ENCODE measurements around the gene ZNF808. TPM values are rescaled to one million over a fixed set of nuclear protein-coding genes. Genes with fewer than 3 reads are reported as not detected.

The ZNF808 gene
- polyA plus RNA-seq, 1 of the 3 experiments (the other 2 are of a cell fraction): 3.3 TPM

DNA sequence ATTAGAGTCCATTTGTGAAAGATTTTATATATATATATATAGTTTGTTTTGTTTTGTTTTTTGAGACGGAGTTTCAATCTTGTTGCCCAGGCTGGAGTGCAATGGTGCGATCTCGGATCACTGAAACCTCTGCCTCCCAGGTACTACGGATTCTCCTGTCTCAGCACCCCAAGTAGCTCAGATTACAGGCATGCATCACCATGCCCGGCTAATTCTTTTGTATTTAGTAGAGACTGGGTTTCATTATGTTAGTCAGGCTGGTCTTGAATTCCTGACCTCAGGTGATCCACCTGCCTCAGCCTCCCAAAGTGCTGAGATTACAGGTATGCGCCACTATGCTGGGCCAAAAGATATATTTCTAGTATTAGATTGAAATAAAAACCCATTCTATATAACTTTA, 38.7 kb downstream of the ZNF808 start:
- WGBS (ENCODE audit: low lambda C conversion rate): 75% methylated on average over 6 of the region's 6 CpGs
- H3K4me3 ChIP-seq (ENCODE audit: low read depth in 2 of 2, low read length in 1 of 2): no peak overlapping the region
- peaks cover 10% of the 10 kb centered on the region for H3F3A ChIP-seq (replicated peaks; ENCODE audit: insufficient read depth)
- H4K20me1 ChIP-seq (ENCODE audit: insufficient read depth): no peaks in the 10 kb centered on the region
- H3K36me3 ChIP-seq (replicated peaks in 1 of 2; ENCODE audit: control insufficient read depth in 1 of 2, insufficient read depth in 2 of 2, low read length in 1 of 2): peaks cover 0 to 27% of the 10 kb centered on the region in 2 experiments
- H3K79me2 ChIP-seq (ENCODE audit: insufficient read depth): peaks cover 9% of the 10 kb centered on the region
- TF ChIP-seq, protein P1, sequence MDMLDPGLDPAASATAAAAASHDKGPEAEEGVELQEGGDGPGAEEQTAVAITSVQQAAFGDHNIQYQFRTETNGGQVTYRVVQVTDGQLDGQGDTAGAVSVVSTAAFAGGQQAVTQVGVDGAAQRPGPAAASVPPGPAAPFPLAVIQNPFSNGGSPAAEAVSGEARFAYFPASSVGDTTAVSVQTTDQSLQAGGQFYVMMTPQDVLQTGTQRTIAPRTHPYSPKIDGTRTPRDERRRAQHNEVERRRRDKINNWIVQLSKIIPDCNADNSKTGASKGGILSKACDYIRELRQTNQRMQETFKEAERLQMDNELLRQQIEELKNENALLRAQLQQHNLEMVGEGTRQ (IDR thresholded peaks at IDR 0.05; ENCODE audit: borderline replicate concordance, low read depth, low read length): no peak
- TF ChIP-seq GATA2 (CRISPR knock-in tag; IDR thresholded peaks at IDR 0.05) (no peak), RAD21 (IDR thresholded peaks at IDR 0.05; ENCODE audit: low read length) (no peak), CHD2 (IDR thresholded peaks at IDR 0.05; ENCODE audit: low read length, partially characterized antibody) (no peak), MEF2A (IDR thresholded peaks at IDR 0.05; ENCODE audit: borderline replicate concordance, low read depth) (no peak), RXRA (IDR thresholded peaks at IDR 0.05; ENCODE audit: borderline replicate concordance, low read depth) (no peak), FOXJ3 (CRISPR knock-in tag; IDR thresholded peaks at IDR 0.05) (no peak), NFIC (IDR thresholded peaks at IDR 0.05; ENCODE audit: borderline replicate concordance) (no peak), YY1 (IDR thresholded peaks at IDR 0.05; ENCODE audit: low read depth) (no peak), TEAD4 (IDR thresholded peaks at IDR 0.05; ENCODE audit: borderline replicate concordance, insufficient read depth) (no peak), FOXM1 (IDR thresholded peaks at IDR 0.05; ENCODE audit: low read depth) (no peak), MXI1 (IDR thresholded peaks at IDR 0.05; ENCODE audit: low read depth, low read length) (no peak), SMC3 (IDR thresholded peaks at IDR 0.05; ENCODE audit: low read depth, low read length) (no peak), POLR2AphosphoS5 (IDR thresholded peaks at IDR 0.05; ENCODE audit: low read depth, low read length) (no peak), TCF12 (IDR thresholded peaks at IDR 0.05) (no peak), TAF1 (IDR thresholded peaks at IDR 0.05; ENCODE audit: borderline replicate concordance, low read depth, low read length) (no peak)
- TF ChIP-seq, protein P2, sequence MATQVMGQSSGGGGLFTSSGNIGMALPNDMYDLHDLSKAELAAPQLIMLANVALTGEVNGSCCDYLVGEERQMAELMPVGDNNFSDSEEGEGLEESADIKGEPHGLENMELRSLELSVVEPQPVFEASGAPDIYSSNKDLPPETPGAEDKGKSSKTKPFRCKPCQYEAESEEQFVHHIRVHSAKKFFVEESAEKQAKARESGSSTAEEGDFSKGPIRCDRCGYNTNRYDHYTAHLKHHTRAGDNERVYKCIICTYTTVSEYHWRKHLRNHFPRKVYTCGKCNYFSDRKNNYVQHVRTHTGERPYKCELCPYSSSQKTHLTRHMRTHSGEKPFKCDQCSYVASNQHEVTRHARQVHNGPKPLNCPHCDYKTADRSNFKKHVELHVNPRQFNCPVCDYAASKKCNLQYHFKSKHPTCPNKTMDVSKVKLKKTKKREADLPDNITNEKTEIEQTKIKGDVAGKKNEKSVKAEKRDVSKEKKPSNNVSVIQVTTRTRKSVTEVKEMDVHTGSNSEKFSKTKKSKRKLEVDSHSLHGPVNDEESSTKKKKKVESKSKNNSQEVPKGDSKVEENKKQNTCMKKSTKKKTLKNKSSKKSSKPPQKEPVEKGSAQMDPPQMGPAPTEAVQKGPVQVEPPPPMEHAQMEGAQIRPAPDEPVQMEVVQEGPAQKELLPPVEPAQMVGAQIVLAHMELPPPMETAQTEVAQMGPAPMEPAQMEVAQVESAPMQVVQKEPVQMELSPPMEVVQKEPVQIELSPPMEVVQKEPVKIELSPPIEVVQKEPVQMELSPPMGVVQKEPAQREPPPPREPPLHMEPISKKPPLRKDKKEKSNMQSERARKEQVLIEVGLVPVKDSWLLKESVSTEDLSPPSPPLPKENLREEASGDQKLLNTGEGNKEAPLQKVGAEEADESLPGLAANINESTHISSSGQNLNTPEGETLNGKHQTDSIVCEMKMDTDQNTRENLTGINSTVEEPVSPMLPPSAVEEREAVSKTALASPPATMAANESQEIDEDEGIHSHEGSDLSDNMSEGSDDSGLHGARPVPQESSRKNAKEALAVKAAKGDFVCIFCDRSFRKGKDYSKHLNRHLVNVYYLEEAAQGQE (IDR thresholded peaks at IDR 0.05; ENCODE audit: low read depth, low read length): no peak
- TF ChIP-seq, protein P3, sequence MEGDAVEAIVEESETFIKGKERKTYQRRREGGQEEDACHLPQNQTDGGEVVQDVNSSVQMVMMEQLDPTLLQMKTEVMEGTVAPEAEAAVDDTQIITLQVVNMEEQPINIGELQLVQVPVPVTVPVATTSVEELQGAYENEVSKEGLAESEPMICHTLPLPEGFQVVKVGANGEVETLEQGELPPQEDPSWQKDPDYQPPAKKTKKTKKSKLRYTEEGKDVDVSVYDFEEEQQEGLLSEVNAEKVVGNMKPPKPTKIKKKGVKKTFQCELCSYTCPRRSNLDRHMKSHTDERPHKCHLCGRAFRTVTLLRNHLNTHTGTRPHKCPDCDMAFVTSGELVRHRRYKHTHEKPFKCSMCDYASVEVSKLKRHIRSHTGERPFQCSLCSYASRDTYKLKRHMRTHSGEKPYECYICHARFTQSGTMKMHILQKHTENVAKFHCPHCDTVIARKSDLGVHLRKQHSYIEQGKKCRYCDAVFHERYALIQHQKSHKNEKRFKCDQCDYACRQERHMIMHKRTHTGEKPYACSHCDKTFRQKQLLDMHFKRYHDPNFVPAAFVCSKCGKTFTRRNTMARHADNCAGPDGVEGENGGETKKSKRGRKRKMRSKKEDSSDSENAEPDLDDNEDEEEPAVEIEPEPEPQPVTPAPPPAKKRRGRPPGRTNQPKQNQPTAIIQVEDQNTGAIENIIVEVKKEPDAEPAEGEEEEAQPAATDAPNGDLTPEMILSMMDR (IDR thresholded peaks at IDR 0.05): no peak
- ChIA-PET CTCF (interaction anchor here (0.6 to 1.4 kb wide), 2 partner anchors 39 to 112 kb away, joined by 3 read pairs; partner anchors contain the start of gene ZNF578), POLR2A (no interaction called here)
- H3K27ac ChIP-seq (ENCODE audit: low read depth in 2 of 2, low read length in 1 of 2): no peak overlapping the region
- no peak for DNase-seq
- H3K4me1 ChIP-seq (ENCODE audit: control insufficient read depth in 1 of 2, insufficient read depth in 2 of 2, low read depth in 1 of 2, low read length in 1 of 2): peaks cover 0 to 3% of the 10 kb centered on the region in 2 experiments; a peak in 1 of 4 replicates
- no peaks in the 10 kb centered on the region for H3K9me2 ChIP-seq
- H2AFZ ChIP-seq (ENCODE audit: low read depth): no peak overlapping the region
- H3K4me2 ChIP-seq: no peak overlapping the region
- H3K9ac ChIP-seq: no peak overlapping the region
- no peaks in the 10 kb centered on the region for H3K9me3 ChIP-seq
- no peaks in the 10 kb centered on the region for H3K27me3 ChIP-seq (ENCODE audit: insufficient read depth)
